DOHH2 (cell line): Measurements from ENCODE around the gene TRIM14.

Experiments used
- H3F3A ChIP-seq: fragments of 200-600 bp; sonication (generic), shearing (Covaris generic); 2 replicates; pipeline ENCODE4 v1.6.0; 2016; ENCODE audit warnings: antibody characterized with exemption, mild to moderate bottlenecking; ENCODE audit not compliant: control insufficient read depth, insufficient read depth
- H3K27ac ChIP-seq: fragments of 200-600 bp; sonication (generic); 2 replicates; pipeline ENCODE4 v1.5.1; 2014; ENCODE audit warnings: low read depth, mild to moderate bottlenecking, low read length, moderate library complexity
- H3K27me3 ChIP-seq: fragments of 200-600 bp; sonication (generic); 2 replicates; pipeline ENCODE4 v1.6.1; 2014; ENCODE audit warnings: mild to moderate bottlenecking, low read length, mixed read lengths; ENCODE audit not compliant: control insufficient read depth
- H3K36me3 ChIP-seq: fragments of 200-600 bp; sonication (generic); 2 replicates; pipeline ENCODE4 v1.6.1; 2014; ENCODE audit warnings: mild to moderate bottlenecking, low read length, moderate library complexity, mixed read lengths; ENCODE audit not compliant: control insufficient read depth
- H3K4me1 ChIP-seq: fragments of 200-600 bp; sonication (generic); 2 replicates; pipeline ENCODE4 v1.6.1; 2014; ENCODE audit warnings: mild to moderate bottlenecking, low read length, mixed read lengths; ENCODE audit not compliant: control insufficient read depth
- H3K4me2 ChIP-seq: fragments of 200-600 bp; sonication (generic); 2 replicates; pipeline ENCODE4 v1.6.0; 2014; ENCODE audit warnings: mild to moderate bottlenecking, low read length, moderate library complexity
- H3K4me3 ChIP-seq: fragments of 200-600 bp; sonication (generic); 2 replicates; pipeline ENCODE4 v1.5.1; 2014; ENCODE audit warnings: mild to moderate bottlenecking, low read length, mixed read lengths
- H3K79me2 ChIP-seq: fragments of 200-600 bp; sonication (generic); 2 replicates; pipeline ENCODE4 v1.6.1; 2014; ENCODE audit warnings: mild to moderate bottlenecking, low read length, mixed read lengths; ENCODE audit not compliant: control insufficient read depth
- H3K9me2 ChIP-seq: fragments of 200-600 bp; sonication (generic); replicated peaks from 2 replicates; pipeline ENCODE4 v1.6.1; 2014; ENCODE audit warnings: mild to moderate bottlenecking, low read length, mixed read lengths; ENCODE audit not compliant: control insufficient read depth
- H3K9me3 ChIP-seq: fragments of 200-600 bp; sonication (generic); 2 replicates; pipeline ENCODE4 v1.6.1; 2014; ENCODE audit warnings: antibody characterized with exemption, low read length, mixed read lengths; ENCODE audit not compliant: control insufficient read depth, insufficient read depth
- H4K20me1 ChIP-seq: fragments of 200-600 bp; sonication (generic); 2 replicates; pipeline ENCODE4 v1.6.0; 2014; ENCODE audit warnings: low read depth, mild to moderate bottlenecking, antibody characterized with exemption, low read length, moderate library complexity; ENCODE audit not compliant: control insufficient read depth, insufficient read depth
- EZH2phosphoT487 ChIP-seq: fragments of 200-600 bp; sonication (generic); IDR thresholded peaks from 2 replicates; pipeline ENCODE4 v1.6.1; 2017; ENCODE audit warnings: borderline replicate concordance, mild to moderate bottlenecking, antibody characterized with exemption, low read length, moderate library complexity, mixed read lengths
- TF ChIP-seq, protein P1 (sequence below): fragments of 200-600 bp; sonication (generic); IDR thresholded peaks from one replicate; pipeline ENCODE4 v1.5.1; 2014; ENCODE audit warnings: antibody characterized with exemption, mild to moderate bottlenecking, low read depth, low read length; ENCODE audit not compliant: poor library complexity, severe bottlenecking

The TRIM14 gene

DNA sequence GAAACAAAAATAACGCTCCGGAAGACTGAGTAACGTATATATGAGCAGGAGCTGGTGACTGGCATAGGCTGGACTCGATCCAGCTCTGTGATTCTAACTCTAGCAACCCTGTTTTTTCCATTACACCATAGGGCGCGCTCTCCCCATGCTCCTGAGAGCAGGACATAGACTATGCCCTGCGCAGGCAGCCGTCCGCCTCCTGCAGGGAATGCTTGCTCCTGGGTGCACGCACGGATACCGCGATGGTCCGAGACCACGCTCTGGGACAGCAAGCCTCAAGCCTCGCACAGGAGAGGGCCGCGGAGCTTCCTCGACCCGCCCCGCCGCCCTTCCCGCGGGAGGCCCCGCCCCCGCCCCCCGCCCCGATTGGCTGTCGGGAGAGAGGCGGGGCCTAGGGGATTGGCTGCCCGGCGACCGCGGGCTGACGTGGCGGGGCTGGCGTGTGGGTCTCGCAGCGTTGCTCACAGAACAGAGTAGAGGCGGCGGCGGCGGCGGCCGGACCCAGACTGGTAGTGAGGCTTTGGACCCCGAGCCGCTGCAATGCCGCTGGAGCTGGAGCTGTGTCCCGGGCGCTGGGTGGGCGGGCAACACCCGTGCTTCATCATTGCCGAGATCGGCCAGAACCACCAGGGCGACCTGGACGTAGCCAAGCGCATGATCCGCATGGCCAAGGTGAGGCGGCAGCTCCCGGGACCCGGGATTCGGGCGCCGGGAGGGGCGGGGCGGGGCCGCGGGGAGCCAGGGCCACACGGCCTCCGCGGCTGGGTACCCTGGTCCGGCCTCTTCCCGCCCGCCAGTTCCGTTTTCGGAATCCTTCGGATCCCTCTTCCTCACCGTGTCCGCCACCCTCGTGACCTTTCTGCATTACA, 62.5 kb downstream of the TRIM14 start, which contains the start of gene NANS:
NANS (plus strand) TSS at position 464 of the 869 bp plus-strand sequence; CDS start at position 541, 77 bp downstream.
- peaks cover 34% of the 10 kb centered on the region for H3K4me1 ChIP-seq
- peak within 1 kb of the TSS; percentile 75 for H3K4me3 ChIP-seq
- H3K9me2 ChIP-seq, result no peaks in the 10 kb centered on the region
- no peaks in the 10 kb centered on the region for H3K27me3 ChIP-seq
- TF ChIP-seq, protein P1, sequence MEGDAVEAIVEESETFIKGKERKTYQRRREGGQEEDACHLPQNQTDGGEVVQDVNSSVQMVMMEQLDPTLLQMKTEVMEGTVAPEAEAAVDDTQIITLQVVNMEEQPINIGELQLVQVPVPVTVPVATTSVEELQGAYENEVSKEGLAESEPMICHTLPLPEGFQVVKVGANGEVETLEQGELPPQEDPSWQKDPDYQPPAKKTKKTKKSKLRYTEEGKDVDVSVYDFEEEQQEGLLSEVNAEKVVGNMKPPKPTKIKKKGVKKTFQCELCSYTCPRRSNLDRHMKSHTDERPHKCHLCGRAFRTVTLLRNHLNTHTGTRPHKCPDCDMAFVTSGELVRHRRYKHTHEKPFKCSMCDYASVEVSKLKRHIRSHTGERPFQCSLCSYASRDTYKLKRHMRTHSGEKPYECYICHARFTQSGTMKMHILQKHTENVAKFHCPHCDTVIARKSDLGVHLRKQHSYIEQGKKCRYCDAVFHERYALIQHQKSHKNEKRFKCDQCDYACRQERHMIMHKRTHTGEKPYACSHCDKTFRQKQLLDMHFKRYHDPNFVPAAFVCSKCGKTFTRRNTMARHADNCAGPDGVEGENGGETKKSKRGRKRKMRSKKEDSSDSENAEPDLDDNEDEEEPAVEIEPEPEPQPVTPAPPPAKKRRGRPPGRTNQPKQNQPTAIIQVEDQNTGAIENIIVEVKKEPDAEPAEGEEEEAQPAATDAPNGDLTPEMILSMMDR, result no peak
- no peak for TF ChIP-seq EZH2phosphoT487
- H3K79me2 ChIP-seq, result peaks cover 80% of the 10 kb centered on the region
- H3K4me2 ChIP-seq, result peak within 1 kb of the TSS; percentile 99
- no peaks in the 10 kb centered on the region; the same call in 1 of the 2 replicates for H4K20me1 ChIP-seq
- no peaks in the 10 kb centered on the region for H3K9me3 ChIP-seq
- peak within 1 kb of the TSS; percentile 71 for H3K27ac ChIP-seq
- peaks cover 41% of the 10 kb centered on the region for H3F3A ChIP-seq
- peaks cover 53% of the 10 kb centered on the region for H3K36me3 ChIP-seq

GRCh38 chr9:98054376-98054951, 64.6 kb downstream of the TRIM14 start:
- Histone ChIP-seq H3K27me3 (no peaks in the 10 kb centered on the region), H3K27ac (peak overlapping the region; percentile 32; the same call in 1 of the 2 replicates), H3K4me3 (no peak overlapping the region), H3K79me2 (peaks cover 87% of the 10 kb centered on the region), H3F3A (peaks cover 58% of the 10 kb centered on the region), H3K9me3 (no peaks in the 10 kb centered on the region), H3K4me1 (peaks cover 46% of the 10 kb centered on the region), H3K4me2 (no peak overlapping the region), H3K9me2 (no peaks in the 10 kb centered on the region), H3K36me3 (peaks cover 57% of the 10 kb centered on the region), H4K20me1 (no peaks in the 10 kb centered on the region; the same call in 1 of the 2 replicates)
- TF ChIP-seq, protein P1, result no peak
- no peak for TF ChIP-seq EZH2phosphoT487

GRCh38 chr9:98050351-98050750, 68.7 kb downstream of the TRIM14 start:
- H3K9me3 ChIP-seq, result no peaks in the 10 kb centered on the region
- H3K27ac ChIP-seq, result no peak overlapping the region
- H3K9me2 ChIP-seq, result no peaks in the 10 kb centered on the region
- peaks cover 86% of the 10 kb centered on the region for H3K36me3 ChIP-seq
- no peaks in the 10 kb centered on the region for H4K20me1 ChIP-seq
- no peak for TF ChIP-seq EZH2phosphoT487
- TF ChIP-seq, protein P1, result no peak
- no peaks in the 10 kb centered on the region for H3K27me3 ChIP-seq
- peak overlapping the region; percentile 40 for H3K4me2 ChIP-seq
- H3K79me2 ChIP-seq, result peaks cover 94% of the 10 kb centered on the region
- H3K4me3 ChIP-seq, result peak overlapping the region; percentile 30; the same call in 1 of the 2 replicates
- H3F3A ChIP-seq, result peaks cover 62% of the 10 kb centered on the region
- H3K4me1 ChIP-seq, result peaks cover 50% of the 10 kb centered on the region
